H1 (cell line): ENCODE results near the gene SLC20A1. TPM values are rescaled to one million over a fixed set of nuclear protein-coding genes. Genes with fewer than 3 reads are reported as not detected.
"Not testable (repeated sequence)": the region's sequence is repeated elsewhere in the genome, so short reads cannot be mapped to it uniquely, and the experiment has no call there.

Experiments
- CTCF ChIA-PET: fragments of 300-600 bp; sonication (Branson Sonifier 250); formaldehyde crosslinking; loops from one replicate; lab custom pipeline; 2021; ENCODE audit not compliant: partially characterized antibody; lab: Charles Lee
- POLR2A ChIA-PET: fragments of 300-600 bp; sonication (Branson Sonifier 250); formaldehyde crosslinking; loops from one replicate; lab custom pipeline; 2021; ENCODE audit warnings: inconsistent platforms; ENCODE audit not compliant: partially characterized antibody; lab: Charles Lee
- DNase-seq, 2 experiments: peaks; one replicate each; pipeline versions ENCODE4 v3.0.0 to v3.0.0-alpha.2; 2010 to 2022; ENCODE audit warnings: low spot score in 2 of 2, low read depth in 1 of 2, mixed read lengths in 1 of 2
- FAIRE-seq: peaks from 2 replicates; lab custom pipeline; 2011; peaks lifted over from hg19 to GRCh38; lab: Jason Lieb, UNC
- H2AFZ ChIP-seq: 2 replicates; pipeline ENCODE4 v1.8.1; 2012; ENCODE audit warnings: low read length, inconsistent platforms
- H2AK5ac ChIP-seq: 2 replicates; pipeline ENCODE4 v1.6.1; 2013; ENCODE audit warnings: low read depth, low read length
- H2BK120ac ChIP-seq: replicated peaks from 2 replicates; pipeline ENCODE3; 2013; ENCODE audit warnings: low read depth, low read length, inconsistent platforms
- H2BK12ac ChIP-seq: 2 replicates; pipeline ENCODE4 v1.6.1; 2013; ENCODE audit warnings: low read depth, low read length
- H2BK15ac ChIP-seq: 2 replicates; pipeline ENCODE4 v1.6.1; 2013; ENCODE audit warnings: low read length
- H2BK20ac ChIP-seq: 2 replicates; pipeline ENCODE4 v1.6.1; 2013; ENCODE audit warnings: low read length
- H2BK5ac ChIP-seq: 2 replicates; pipeline ENCODE4 v1.6.1; 2013; ENCODE audit warnings: low read depth, low read length
- H3K14ac ChIP-seq: 2 replicates; pipeline ENCODE4 v1.6.1; 2013; ENCODE audit warnings: inconsistent platforms; ENCODE audit not compliant: insufficient read length
- H3K18ac ChIP-seq: 2 replicates; pipeline ENCODE4 v1.6.1; 2013; ENCODE audit warnings: low read length; ENCODE audit errors: extremely low read depth
- H3K23ac ChIP-seq: 2 replicates; pipeline ENCODE4 v1.6.1; 2013; ENCODE audit warnings: inconsistent platforms; ENCODE audit not compliant: insufficient read length
- H3K23me2 ChIP-seq: 2 replicates; pipeline ENCODE4 v1.6.1; 2013; ENCODE audit warnings: low read depth, low read length
- H3K27ac ChIP-seq: 2 replicates; pipeline ENCODE4 v1.6.1; 2011; ENCODE audit warnings: low read depth, low read length, inconsistent platforms
- H3K27me3 ChIP-seq, 4 experiments: replicated peaks in 1 of 4; 1 replicate in 1 of 4; 2 replicates in 3 of 4; pipeline versions ENCODE4 v1.6.1 to v1.8.1; 2011 to 2013; ENCODE audit warnings: low read length in 3 of 4, mild to moderate bottlenecking in 3 of 4, inconsistent platforms in 2 of 4, mixed read lengths in 2 of 4, moderate library complexity in 1 of 4; ENCODE audit not compliant: control insufficient read depth in 3 of 4, insufficient read depth in 3 of 4; ENCODE audit errors: extremely low read depth in 1 of 4
- H3K36me3 ChIP-seq, 4 experiments: 2 replicates each; pipeline versions ENCODE4 v1.6.1 to v1.8.1; 2011 to 2013; ENCODE audit warnings: mild to moderate bottlenecking in 4 of 4, low read length in 3 of 4, moderate library complexity in 2 of 4, control low read depth in 1 of 4, inconsistent platforms in 1 of 4; ENCODE audit not compliant: insufficient read depth in 4 of 4, control insufficient read depth in 2 of 4
- H3K4ac ChIP-seq: replicated peaks from 2 replicates; pipeline ENCODE3; 2013; ENCODE audit warnings: low read length, low read depth, mixed read lengths, inconsistent platforms; ENCODE audit not compliant: insufficient read length
- H3K4me1 ChIP-seq, 4 experiments: replicated peaks in 1 of 4; 1 replicate in 1 of 4; 2 replicates in 3 of 4; pipeline versions ENCODE4 v1.6.1 to v1.8.1; 2011 to 2013; ENCODE audit warnings: low read length in 3 of 4, inconsistent platforms in 2 of 4, mixed read lengths in 1 of 4; ENCODE audit not compliant: insufficient read depth in 4 of 4, control insufficient read depth in 3 of 4
- H3K4me2 ChIP-seq, 2 experiments: 2 replicates each; pipeline versions ENCODE4 v1.6.1 to v1.8.1; 2011 to 2013; ENCODE audit warnings: low read depth in 2 of 2, low read length in 2 of 2, control low read depth in 1 of 2, inconsistent platforms in 1 of 2, mild to moderate bottlenecking in 1 of 2; ENCODE audit not compliant: insufficient read depth in 1 of 2
- H3K4me3 ChIP-seq, 4 experiments: fragments of 200-600, 300-600 bp in 1 of 4; sonication (generic), shearing (Covaris generic), sonication (Bioruptor Twin) in 1 of 4; 2 replicates each; pipeline versions ENCODE4 v1.5.1 to v1.8.1; 2011 to 2016; ENCODE audit warnings: low read length in 4 of 4, low read depth in 3 of 4, control low read depth in 2 of 4, inconsistent platforms in 2 of 4, mild to moderate bottlenecking in 2 of 4, mixed read lengths in 1 of 4, moderate library complexity in 1 of 4; ENCODE audit not compliant: insufficient read depth in 2 of 4; ENCODE audit errors: extremely low read depth in 1 of 4
- H3K56ac ChIP-seq: replicated peaks from 2 replicates; pipeline ENCODE3; 2013; ENCODE audit warnings: low read depth, mild to moderate bottlenecking, mixed read lengths, low read length, inconsistent platforms; ENCODE audit not compliant: insufficient read length
- H3K79me1 ChIP-seq: 2 replicates; pipeline ENCODE4 v1.6.1; 2013; ENCODE audit warnings: low read depth, low read length, control low read depth
- H3K79me2 ChIP-seq, 2 experiments: 2 replicates each; pipeline versions ENCODE4 v1.6.1 to v1.8.1; 2012 to 2013; ENCODE audit warnings: low read length in 2 of 2, mild to moderate bottlenecking in 2 of 2, inconsistent platforms in 1 of 2; ENCODE audit not compliant: insufficient read depth in 2 of 2, control insufficient read depth in 1 of 2
- H3K9ac ChIP-seq, 4 experiments: replicated peaks in 1 of 4; 1 replicate in 1 of 4; 2 replicates in 3 of 4; pipeline versions ENCODE4 v1.6.1 to v1.8.1; 2011 to 2013; ENCODE audit warnings: low read depth in 3 of 4, low read length in 3 of 4, control low read depth in 2 of 4, mild to moderate bottlenecking in 2 of 4, moderate library complexity in 2 of 4, inconsistent platforms in 1 of 4; ENCODE audit errors: extremely low read depth in 1 of 4
- H3K9me3 ChIP-seq, 2 experiments: 2 replicates each; pipeline versions ENCODE4 v1.6.1 to v1.8.1; 2012 to 2013; ENCODE audit warnings: mild to moderate bottlenecking in 2 of 2, moderate library complexity in 2 of 2, control low read depth in 1 of 2, inconsistent platforms in 1 of 2, low read depth in 1 of 2, low read length in 1 of 2, mixed read lengths in 1 of 2; ENCODE audit not compliant: insufficient read depth in 2 of 2
- H4K20me1 ChIP-seq, 2 experiments: replicated peaks in 1 of 2; 2 replicates each; pipeline versions ENCODE3 to v1.8.1; 2011 to 2013; ENCODE audit warnings: inconsistent platforms in 2 of 2, low read length in 2 of 2, mild to moderate bottlenecking in 1 of 2; ENCODE audit not compliant: insufficient read depth in 2 of 2, control insufficient read depth in 1 of 2
- H4K5ac ChIP-seq: 2 replicates; pipeline ENCODE4 v1.6.1; 2013; ENCODE audit warnings: low read length, low read depth, mixed read lengths, inconsistent platforms; ENCODE audit not compliant: insufficient read length
- H4K8ac ChIP-seq: 2 replicates; pipeline ENCODE4 v1.8.0; 2013; ENCODE audit warnings: mild to moderate bottlenecking, moderate library complexity, low read length, inconsistent platforms; ENCODE audit not compliant: insufficient read depth; ENCODE audit errors: extremely low read depth
- H4K91ac ChIP-seq: replicated peaks from 2 replicates; pipeline ENCODE3; 2013; ENCODE audit warnings: low read length, mixed read lengths, inconsistent platforms; ENCODE audit not compliant: insufficient read length
- BACH1 ChIP-seq: IDR thresholded peaks from 2 replicates; pipeline ENCODE4 v1.6.1; 2012; ENCODE audit warnings: low read length, improper control_type of control experiment
- BRCA1 ChIP-seq: IDR thresholded peaks from 2 replicates; pipeline ENCODE4 v1.6.1; 2012; ENCODE audit warnings: low read depth, low read length, improper control_type of control experiment
- NANOG ChIP-seq: IDR thresholded peaks from 2 replicates; pipeline ENCODE4 v1.6.1; 2011; ENCODE audit warnings: low read length, low read depth, mild to moderate bottlenecking, inconsistent platforms; ENCODE audit not compliant: insufficient read depth, poor library complexity, severe bottlenecking
- WGBS, 2 experiments: shearing (Covaris generic) in 1 of 2; methylation state at CpG; one replicate each; pipeline versions ENCODE4 v1.1.6 to v1.1.7; 2013 to 2015; ENCODE audit warnings: low lambda C conversion rate in 2 of 2, mixed read lengths in 2 of 2, inconsistent platforms in 1 of 2, low coverage in 1 of 2, missing lambda C conversion rate in 1 of 2; ENCODE audit not compliant: insufficient replicate concordance in 2 of 2, insufficient coverage in 1 of 2, insufficient read length in 1 of 2; ENCODE audit errors: extremely low coverage in 1 of 2, missing lambda C conversion rate in 1 of 2; 5-methylcytosine and 5-hydroxymethylcytosine counted together
- polyA plus RNA-seq, 7 experiments: library from polyadenylated mRNA; depleted of rRNA in 3 of 7; stranded (reverse) in 5 of 7; unstranded in 2 of 7; fragments of >200 nt in 5 of 7; fragments of 200-250 nt in 2 of 7; gene quantifications; 1 replicate in 5 of 7; 2 replicates in 1 of 7; 4 replicates in 1 of 7; pipeline versions ENCODE4 v1.2.1 to v1.2.3, GENCODE V29; 2011 to 2013; ENCODE audit warnings: missing spikeins in 2 of 7, mixed read lengths in 2 of 7
- total RNA-seq: library from RNA; stranded (reverse); fragmentation: NEBNext Ultra II Directional; extraction: Animal tissue kit (Norgen Biotek cat#: 25700); gene quantifications from 2 replicates; pipeline ENCODE4 v1.2.1, GENCODE V29; 2021

Gene SLC20A1
- total and polyA plus RNA-seq, 2 of the 8 experiments (the other 6 are each of a cell fraction or from before 2014, with no cell fraction given), result 42.6 to 105 TPM

DNA sequence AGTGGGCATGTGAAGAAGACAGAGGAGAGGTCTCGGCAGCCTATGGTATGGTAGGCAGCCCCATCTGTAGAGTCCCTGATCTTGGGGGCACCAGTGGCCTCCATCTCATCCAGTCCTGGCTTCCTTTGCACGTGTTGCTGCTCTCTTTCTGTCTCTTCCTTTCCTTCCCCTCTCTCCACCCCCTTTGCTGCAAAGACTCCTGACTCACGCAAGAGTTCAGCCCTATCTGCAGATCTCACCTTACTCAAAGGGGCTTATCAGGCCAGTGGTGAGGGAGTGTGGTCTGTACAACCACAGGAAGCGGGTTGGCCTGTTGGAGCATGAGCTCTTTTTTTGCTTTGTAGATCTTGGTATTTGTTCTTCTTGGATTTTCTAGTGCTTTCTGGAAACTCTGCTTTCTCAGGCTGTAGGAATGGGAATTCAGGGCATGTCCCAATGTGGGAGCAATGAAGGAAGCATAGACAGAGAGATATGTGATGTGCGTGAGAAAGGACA is 60.5 kb downstream of the SLC20A1 start (continued):
- no peak for TF ChIP-seq NANOG
- TF ChIP-seq BACH1, result no peak
- TF ChIP-seq BRCA1, result no peak

DNA sequence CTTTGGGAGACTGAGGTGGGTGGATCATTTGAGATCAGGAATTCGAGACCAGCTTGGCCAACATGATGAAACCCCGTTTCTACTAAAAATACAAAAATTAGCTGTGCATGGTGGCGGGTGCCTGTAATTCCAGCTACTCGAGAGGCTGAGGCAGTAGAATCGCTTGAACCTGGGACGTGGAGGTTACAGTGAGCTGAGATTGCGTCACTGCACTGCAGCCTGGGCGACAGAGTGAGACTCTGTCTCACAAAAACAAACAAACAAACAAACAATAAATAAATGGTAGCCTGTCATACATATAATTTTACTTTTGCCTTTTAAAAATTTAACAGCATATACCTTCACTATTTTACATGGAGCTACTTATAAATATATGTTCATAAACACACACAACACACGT is 61.2 kb downstream of the SLC20A1 start:
- WGBS, 2 experiments, result 88% methylated on average over 9 of the region's 9 CpGs; no CpG with 5 or more reads in 1 of the 2 experiments
- H3K27me3 ChIP-seq, H3K23ac ChIP-seq, H3K4me3 ChIP-seq, FAIRE-seq, H2BK20ac ChIP-seq, H2BK5ac ChIP-seq, H4K8ac ChIP-seq, H3K9me3 ChIP-seq, H3K14ac ChIP-seq, H3K9ac ChIP-seq, H2AFZ ChIP-seq, H3K23me2 ChIP-seq, H2BK120ac ChIP-seq, H2AK5ac ChIP-seq, H3K36me3 ChIP-seq, H4K20me1 ChIP-seq, H3K79me2 ChIP-seq, H3K4me1 ChIP-seq, H3K79me1 ChIP-seq, H3K18ac ChIP-seq, H2BK12ac ChIP-seq, H3K4me2 ChIP-seq, H4K91ac ChIP-seq, POLR2A ChIA-PET, H4K5ac ChIP-seq, H3K56ac ChIP-seq, H3K4ac ChIP-seq, H2BK15ac ChIP-seq, H3K27ac ChIP-seq, DNase-seq: not testable (repeated sequence)
- CTCF ChIA-PET, result interaction anchor here (0.6 to 3.8 kb wide), 7 partner anchors 15 to 361 kb away, joined by 3 to 17 read pairs (median 3); no protein-coding TSS in a partner anchor
